Neural cell (in vitro differentiated cells): Measurements from ENCODE around the gene BIN2. TPM values are rescaled to one million over a fixed set of nuclear protein-coding genes. Genes with fewer than 3 reads are reported as not detected.
"Not testable (repeated sequence)": the region's sequence is repeated elsewhere in the genome, so short reads cannot be mapped to it uniquely, and the experiment has no call there.

Experiments
- H2AFZ ChIP-seq: fragments of 200-600, 300-800 bp; sonication (generic), shearing (Covaris generic); 2 replicates; pipeline ENCODE4 v1.6.0; 2014; ENCODE audit warnings: low read depth, mild to moderate bottlenecking, antibody characterized with exemption, low read length, moderate library complexity
- H3F3A ChIP-seq: fragments of 200-600 bp; shearing (Covaris generic); 2 replicates; pipeline ENCODE4 v1.6.1; 2016; ENCODE audit warnings: mild to moderate bottlenecking, moderate library complexity, mixed read lengths, antibody characterized with exemption, low read length; ENCODE audit not compliant: insufficient read depth, poor library complexity, severe bottlenecking
- H3K27ac ChIP-seq: fragments of 200-600, 300-800 bp; sonication (generic), shearing (Covaris generic); 2 replicates; pipeline ENCODE4 v1.5.1; 2014; ENCODE audit warnings: mild to moderate bottlenecking, low read length, moderate library complexity
- H3K27me3 ChIP-seq: fragments of 300-800, 200-600 bp; sonication (generic), shearing (Covaris generic); 2 replicates; pipeline ENCODE4 v1.6.0; 2014; ENCODE audit warnings: mild to moderate bottlenecking, low read depth, low read length, moderate library complexity; ENCODE audit not compliant: insufficient read depth
- H3K36me3 ChIP-seq: fragments of 300-800, 200-600 bp; sonication (generic), shearing (Covaris generic); 2 replicates; pipeline ENCODE4 v1.5.1; 2014; ENCODE audit warnings: mild to moderate bottlenecking, antibody characterized with exemption, low read length, moderate library complexity; ENCODE audit not compliant: insufficient read depth
- H3K4me2 ChIP-seq: fragments of 300-800, 200-600 bp; sonication (generic), shearing (Covaris generic); 2 replicates; pipeline ENCODE4 v1.6.0; 2014; ENCODE audit warnings: mild to moderate bottlenecking, low read length
- H3K4me3 ChIP-seq: fragments of 300-800, 200-600 bp; sonication (generic), shearing (Covaris generic); 2 replicates; pipeline ENCODE4 v1.5.1; 2014; ENCODE audit warnings: mild to moderate bottlenecking, low read length, moderate library complexity
- H3K79me2 ChIP-seq: fragments of 200-600 bp; shearing (Covaris generic); replicated peaks from 2 replicates; pipeline ENCODE4 v1.6.0; 2014; ENCODE audit warnings: mild to moderate bottlenecking, low read length, moderate library complexity; ENCODE audit not compliant: insufficient read depth
- H3K9ac ChIP-seq: fragments of 300-800, 200-600 bp; sonication (generic), shearing (Covaris generic); 2 replicates; pipeline ENCODE4 v1.6.1; 2016; ENCODE audit warnings: mild to moderate bottlenecking, low read length, mixed read lengths
- H3K9me2 ChIP-seq: fragments of 200-600 bp; shearing (Covaris generic); 2 replicates; pipeline ENCODE4 v1.6.1; 2016; ENCODE audit warnings: mild to moderate bottlenecking, low read length, mixed read lengths; ENCODE audit not compliant: insufficient read depth
- H3K9me3 ChIP-seq: fragments of 200-600, 300-800 bp; sonication (generic), shearing (Covaris generic); 2 replicates; pipeline ENCODE4 v1.6.1; 2016; ENCODE audit warnings: mild to moderate bottlenecking, mixed run types, low read length, moderate library complexity, mixed read lengths
- H4K20me1 ChIP-seq: fragments of 200-600 bp; shearing (Covaris generic); 2 replicates; pipeline ENCODE4 v1.6.1; 2016; ENCODE audit warnings: mild to moderate bottlenecking, mixed run types; ENCODE audit not compliant: insufficient read depth
- EP300 ChIP-seq: fragments of 450-650 bp; conservative IDR thresholded peaks from 2 replicates; pipeline ENCODE4 v1.6.1; 2014; ENCODE audit warnings: antibody characterized with exemption, mild to moderate bottlenecking, moderate library complexity; ENCODE audit not compliant: poor library complexity, severe bottlenecking
- EZH2 ChIP-seq: fragments of 200-600, 300-800 bp; shearing (Covaris generic), sonication (generic); IDR thresholded peaks from 2 replicates; pipeline ENCODE4 v1.6.1; 2014; ENCODE audit warnings: antibody characterized with exemption, low read length, borderline replicate concordance, mild to moderate bottlenecking; ENCODE audit not compliant: insufficient read depth, poor library complexity, severe bottlenecking
- MXI1 ChIP-seq: fragments of 450-650 bp; conservative IDR thresholded peaks from 2 replicates; pipeline ENCODE4 v1.6.1; 2014; ENCODE audit warnings: antibody characterized with exemption, mild to moderate bottlenecking; ENCODE audit not compliant: poor library complexity, severe bottlenecking
- POLR2AphosphoS5 ChIP-seq: IDR thresholded peaks from 2 replicates; pipeline ENCODE4 v1.6.1; 2012
- RAD21 ChIP-seq: fragments of 450-650 bp; conservative IDR thresholded peaks from 2 replicates; pipeline ENCODE4 v1.6.1; 2014; ENCODE audit warnings: antibody characterized with exemption, mild to moderate bottlenecking, moderate library complexity
- REST ChIP-seq: IDR thresholded peaks from 2 replicates; pipeline ENCODE4 v1.6.1; 2012; ENCODE audit warnings: borderline replicate concordance
- SMC3 ChIP-seq: fragments of 450-650 bp; conservative IDR thresholded peaks from 2 replicates; pipeline ENCODE4 v1.6.1; 2014; ENCODE audit warnings: antibody characterized with exemption, mild to moderate bottlenecking, moderate library complexity; ENCODE audit not compliant: poor library complexity
- TAF1 ChIP-seq: IDR thresholded peaks from 2 replicates; pipeline ENCODE4 v1.6.1; 2012; ENCODE audit warnings: low read depth
- polyA plus RNA-seq: library from polyadenylated mRNA; depleted of rRNA; stranded (reverse); fragments of >200 nt; gene quantifications from 2 replicates; pipeline ENCODE4 v1.2.3, GENCODE V29; 2014

The BIN2 gene
- polyA plus RNA-seq, 1 donor from 2014 or later = not detected

- Histone ChIP-seq H3K9ac (no peak overlapping the region), H3K4me2 (no peak overlapping the region), H3K9me3 (no peaks in the 10 kb centered on the region), H3K27me3 (no peaks in the 10 kb centered on the region), H3K79me2 (no peaks in the 10 kb centered on the region), H3F3A (no peaks in the 10 kb centered on the region), H3K36me3 (no peaks in the 10 kb centered on the region), H3K9me2 (no peaks in the 10 kb centered on the region), H4K20me1 (no peaks in the 10 kb centered on the region), H3K27ac (no peak overlapping the region), H3K4me3 (no peak overlapping the region), H2AFZ (no peak overlapping the region)
- TF ChIP-seq TAF1 (no peak), SMC3 (no peak), EZH2 (no peak)
Measured at GRCh38 chr12:51262758-51263177, 61.2 kb downstream of the BIN2 start.

- H3K9me2 ChIP-seq, H3K4me2 ChIP-seq, H3K79me2 ChIP-seq, H3K36me3 ChIP-seq, H3K27me3 ChIP-seq, H3K9ac ChIP-seq, H3K27ac ChIP-seq, H4K20me1 ChIP-seq, H2AFZ ChIP-seq, H3F3A ChIP-seq, H3K9me3 ChIP-seq, H3K4me3 ChIP-seq: not testable (repeated sequence)
Measured at GRCh38 chr12:51259600-51259999, 64.4 kb downstream of the BIN2 start.

DNA sequence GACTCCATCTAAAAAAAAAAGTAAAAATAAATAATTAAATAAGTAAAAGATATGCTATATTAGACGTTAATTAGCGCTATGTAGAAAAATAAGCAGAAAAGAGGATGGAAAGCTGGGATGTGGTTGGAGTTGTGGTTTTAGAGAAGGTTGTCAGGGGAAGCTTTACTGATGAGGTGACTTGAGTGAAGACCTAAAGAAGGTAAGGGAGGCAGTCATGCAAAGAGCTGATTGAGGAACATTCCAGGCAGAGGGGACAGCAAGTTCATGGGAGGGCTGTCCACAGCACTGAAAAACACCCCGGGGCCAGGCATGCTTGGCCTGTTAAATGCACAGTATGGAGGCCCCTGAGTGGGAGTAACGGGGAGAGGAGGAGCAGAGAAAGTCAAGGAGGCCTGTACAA, 69.4 kb downstream of the BIN2 start:
- Histone ChIP-seq H3K27me3 (no peaks in the 10 kb centered on the region), H3K4me2 (no peak overlapping the region), H3K9me2 (no peaks in the 10 kb centered on the region), H3K27ac (no peak overlapping the region), H3K9ac (no peak overlapping the region), H3K9me3 (no peaks in the 10 kb centered on the region), H4K20me1 (no peaks in the 10 kb centered on the region), H3F3A (no peaks in the 10 kb centered on the region), H3K4me3 (no peak overlapping the region), H2AFZ (no peak overlapping the region), H3K36me3 (no peaks in the 10 kb centered on the region), H3K79me2 (no peaks in the 10 kb centered on the region)
- no peak for TF ChIP-seq REST
- TF ChIP-seq POLR2AphosphoS5 = no peak
- no peak for TF ChIP-seq EZH2
- no peak for TF ChIP-seq SMC3
- TF ChIP-seq TAF1 = no peak
- no peak for TF ChIP-seq EP300
- no peak for TF ChIP-seq RAD21
- no peak for TF ChIP-seq MXI1
